NCI-H1436 (cell line): Measurements from ENCODE around the gene SULT1A2.
"Not testable (repeated sequence)": the region's sequence is repeated elsewhere in the genome, so short reads cannot be mapped to it uniquely, and the experiment has no call there.

Experiments
- DNase-seq: peaks from one replicate; lab custom pipeline; 2025; lab: John Stamatoyannopoulos, UW

SULT1A2 gene

GRCh38 chr16:28558456-28558855 is 38.4 kb downstream of the SULT1A2 start:
- no peak for DNase-seq

DNA sequence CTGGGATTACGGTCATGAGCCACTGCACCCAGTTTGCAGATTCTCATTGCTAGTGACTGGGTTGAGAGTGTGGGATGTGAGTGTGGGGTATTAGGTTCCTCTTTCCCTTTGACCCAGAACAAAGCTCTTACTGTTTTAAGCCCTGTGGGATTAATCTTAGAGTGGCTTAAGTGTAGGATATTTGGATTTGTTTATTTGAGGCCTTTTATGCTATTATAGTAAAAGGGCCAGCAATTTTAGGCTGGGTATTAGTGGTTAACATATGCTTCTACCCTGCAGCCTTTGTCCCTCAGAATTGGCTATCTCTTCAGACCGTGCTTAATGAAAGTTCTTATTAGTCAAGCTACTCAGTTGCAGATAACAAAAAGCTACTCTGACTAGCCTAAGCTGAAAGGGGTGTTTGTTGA is 39.9 kb downstream of the SULT1A2 start:
- no peak for DNase-seq

GRCh38 chr16:28555561-28555960 is 41.3 kb downstream of the SULT1A2 start:
- no peak for DNase-seq

GRCh38 chr16:28554634-28555423 is 42.0 kb downstream of the SULT1A2 start:
- DNase-seq = no peak

DNA sequence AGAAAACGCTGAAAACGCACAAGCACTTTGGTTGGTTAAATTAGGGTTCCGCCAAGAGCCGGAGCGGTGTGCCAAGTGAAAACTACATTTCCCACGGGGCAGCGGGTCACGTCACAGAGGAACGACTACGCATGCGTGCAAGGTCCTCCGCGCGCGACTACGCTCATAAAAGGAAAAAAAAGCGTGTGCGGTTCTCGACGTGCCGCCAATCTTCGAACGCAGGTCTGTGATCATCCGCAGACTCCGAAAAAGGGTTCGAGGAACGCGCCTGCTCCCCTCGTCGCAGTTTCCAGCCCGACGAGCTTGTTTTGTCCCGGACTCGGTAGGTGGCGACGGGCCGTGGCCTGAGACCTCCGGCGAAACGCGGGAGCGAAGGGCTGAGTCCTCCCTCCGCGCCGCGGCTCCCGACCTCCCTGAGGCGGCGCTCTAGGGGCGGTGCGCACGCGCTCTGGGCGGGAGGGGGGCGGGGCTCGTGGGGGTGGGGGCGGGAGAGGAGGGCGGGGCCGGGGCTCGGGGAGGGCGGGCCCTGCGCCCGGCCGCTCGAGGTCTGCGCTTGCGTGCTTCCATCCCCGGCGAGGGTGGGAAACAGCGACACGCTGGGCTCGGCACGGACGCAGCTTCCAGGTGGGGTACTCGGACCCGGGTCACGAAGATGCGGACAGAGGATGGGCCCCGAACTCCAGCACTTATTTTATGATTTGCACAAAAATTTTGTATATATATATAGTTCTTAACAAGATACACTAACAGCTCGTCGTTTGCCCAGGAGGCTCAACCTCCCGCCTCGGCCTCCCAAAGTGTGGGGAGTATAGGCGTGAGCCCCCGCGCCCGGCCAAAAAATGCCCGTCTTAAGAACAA is 42.8 kb downstream of the SULT1A2 start, which contains the start of gene SGF29:
Gene SGF29 (plus strand): TSS at position 145 of the 858 bp plus-strand sequence. CDS start 27,150 bp downstream, outside the sequence.
- peak; percentile 91 for DNase-seq

- no peak for DNase-seq
Observed at GRCh38 chr16:28549301-28549899, 47.5 kb downstream of the SULT1A2 start.

GRCh38 chr16:28548306-28548802 is 48.5 kb downstream of the SULT1A2 start:
- no peak for DNase-seq

DNA sequence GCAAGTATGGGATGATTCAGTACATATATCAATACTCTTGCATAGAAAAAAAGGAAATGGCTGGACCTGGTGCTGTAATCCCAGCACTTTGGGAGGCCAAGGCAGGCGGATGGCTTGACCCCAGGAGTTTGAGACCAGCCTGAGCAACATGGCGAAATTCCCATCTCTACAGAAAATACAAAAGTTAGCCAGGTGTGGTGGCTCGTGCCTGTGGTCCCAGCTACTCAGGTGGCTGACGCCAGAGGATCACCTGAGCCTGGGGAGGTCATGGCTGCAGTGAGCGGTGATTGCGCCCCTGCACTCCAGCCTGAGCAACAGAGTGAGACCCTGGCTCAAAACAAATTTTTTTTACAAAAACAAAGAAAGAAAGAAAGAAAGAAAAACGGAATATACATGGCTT is 50.2 kb downstream of the SULT1A2 start:
- DNase-seq = no peak

DNA sequence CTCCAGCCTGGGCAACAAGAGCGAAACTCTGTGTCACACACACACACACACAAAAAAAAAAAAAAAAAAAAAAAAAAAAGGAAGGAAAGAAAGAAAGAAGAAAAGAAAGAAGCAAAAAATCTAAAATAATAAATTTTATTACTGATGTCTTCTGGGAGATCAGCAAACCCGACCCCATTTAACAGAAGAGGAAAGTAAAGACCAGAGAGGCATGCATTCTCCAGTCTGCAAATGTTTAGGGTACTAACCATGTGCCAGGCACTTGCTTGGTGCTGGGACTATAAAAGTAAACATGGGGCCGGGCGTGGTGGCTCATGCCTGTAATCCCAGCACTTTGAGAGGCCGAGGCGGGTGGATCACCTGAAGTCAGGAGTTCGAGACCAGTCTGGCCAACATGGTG is 50.9 kb downstream of the SULT1A2 start:
- DNase-seq = not testable (repeated sequence)

- no peak for DNase-seq
Observed at GRCh38 chr16:28544998-28545397, 51.9 kb downstream of the SULT1A2 start.

- no peak for DNase-seq
Observed at GRCh38 chr16:28543072-28543471, 53.8 kb downstream of the SULT1A2 start.

- DNase-seq = no peak
Observed at GRCh38 chr16:28542646-28543045, 54.2 kb downstream of the SULT1A2 start.
